ENCODE data around the gene HMOX1. TPM values are rescaled to one million over a fixed set of nuclear protein-coding genes. Genes with fewer than 3 reads are reported as not detected.

Gene HMOX1
- total and polyA plus RNA-seq, 12 donors = 1.6 to 68.0 (median 4.2) TPM

- Histone ChIP-seq H3K36me3 (peaks cover 0 to 91% (median 53%) of the 10 kb centered on the region in 9 donors), H3K27ac (no peak overlapping the region), H3K9me3 (no peaks in the 10 kb centered on the region), H3K4me3 (no peak overlapping the region), H3K4me1 (no peaks in the 10 kb centered on the region), H3K27me3 (no peaks in the 10 kb centered on the region)
- intact Hi-C loops (cut with DNase I) = no loop called here
- DNase-seq (no peak), ATAC-seq (no peak)
- no peak for TF ChIP-seq CTCF (IDR thresholded peaks at IDR 0.05)
- 94 to 97% methylated on average over 4 of the region's 4 CpGs for WGBS, 2 donors
Observed at GRCh38 chr22:35342390-35342789, 38.5 kb upstream of the HMOX1 start.

- intact Hi-C loops (cut with DNase I) = no loop called here
- no peak overlapping the region for H3K27ac ChIP-seq
- H3K27me3 ChIP-seq = no peaks in the 10 kb centered on the region
- ATAC-seq = no peak
- peaks cover 0 to 91% (median 43%) of the 10 kb centered on the region in 9 donors for H3K36me3 ChIP-seq
- no peaks in the 10 kb centered on the region for H3K9me3 ChIP-seq
- no peak for DNase-seq
- WGBS, 2 donors = 96 to 97% methylated on average over 26 of the region's 26 CpGs
- TF ChIP-seq CTCF (IDR thresholded peaks at IDR 0.05) = no peak
- H3K4me3 ChIP-seq = no peak overlapping the region
- no peaks in the 10 kb centered on the region for H3K4me1 ChIP-seq
Observed at GRCh38 chr22:35343664-35344550, 37.0 kb upstream of the HMOX1 start.

DNA sequence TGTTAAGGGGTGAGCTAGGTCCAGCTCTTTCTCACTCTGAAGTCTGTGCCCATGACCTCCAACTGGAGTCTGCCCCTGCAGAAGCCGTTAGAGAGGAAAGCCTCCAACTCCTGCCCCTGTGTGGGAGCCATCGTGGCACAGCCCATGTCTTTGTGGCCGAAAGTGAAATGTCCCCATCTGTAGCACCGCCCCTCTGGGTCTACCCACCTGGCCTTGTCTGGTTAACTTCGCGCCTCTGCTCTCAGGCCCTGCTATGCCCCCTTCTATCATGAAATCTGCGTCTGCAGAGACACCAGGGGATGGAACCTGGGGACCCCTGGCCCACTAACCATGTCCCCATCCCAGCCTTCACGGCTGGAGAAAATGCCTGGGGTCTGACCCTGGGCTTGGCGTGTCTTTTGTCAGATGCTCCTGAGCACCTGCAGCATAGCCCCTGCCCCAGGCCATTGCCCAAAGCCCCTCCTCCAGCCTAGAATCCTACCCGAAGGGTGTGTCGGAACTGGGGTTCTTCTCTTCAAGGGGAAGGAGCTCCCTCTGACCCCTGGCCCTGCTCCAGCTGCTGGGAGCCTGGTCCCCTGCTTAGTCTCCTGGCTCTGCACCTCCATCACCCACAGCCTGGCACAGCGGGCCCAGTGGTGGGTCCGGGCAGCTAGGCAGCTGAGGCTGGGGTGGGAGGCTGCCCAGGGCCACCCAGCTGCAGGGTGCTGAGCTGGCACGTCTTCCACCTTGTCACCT, 35.8 kb upstream of the HMOX1 start:
- TF ChIP-seq CTCF (IDR thresholded peaks at IDR 0.05) = no peak
- Histone ChIP-seq H3K27ac (no peak overlapping the region), H3K4me1 (peaks cover 0 to 12% (median 4%) of the 10 kb centered on the region in 9 donors), H3K27me3 (no peaks in the 10 kb centered on the region), H3K4me3 (no peak overlapping the region), H3K36me3 (peaks cover 0 to 80% (median 37%) of the 10 kb centered on the region in 9 donors), H3K9me3 (no peaks in the 10 kb centered on the region)
- no peak for DNase-seq
- intact Hi-C loops (cut with DNase I) = loop anchor here in 1 of 10 donors (5.0 kb wide), 1 partner anchor 237 kb away; no protein-coding TSS in a partner anchor
- no peak for ATAC-seq
- WGBS, 2 donors = 93 to 94% methylated on average over 14 of the region's 14 CpGs

DNA sequence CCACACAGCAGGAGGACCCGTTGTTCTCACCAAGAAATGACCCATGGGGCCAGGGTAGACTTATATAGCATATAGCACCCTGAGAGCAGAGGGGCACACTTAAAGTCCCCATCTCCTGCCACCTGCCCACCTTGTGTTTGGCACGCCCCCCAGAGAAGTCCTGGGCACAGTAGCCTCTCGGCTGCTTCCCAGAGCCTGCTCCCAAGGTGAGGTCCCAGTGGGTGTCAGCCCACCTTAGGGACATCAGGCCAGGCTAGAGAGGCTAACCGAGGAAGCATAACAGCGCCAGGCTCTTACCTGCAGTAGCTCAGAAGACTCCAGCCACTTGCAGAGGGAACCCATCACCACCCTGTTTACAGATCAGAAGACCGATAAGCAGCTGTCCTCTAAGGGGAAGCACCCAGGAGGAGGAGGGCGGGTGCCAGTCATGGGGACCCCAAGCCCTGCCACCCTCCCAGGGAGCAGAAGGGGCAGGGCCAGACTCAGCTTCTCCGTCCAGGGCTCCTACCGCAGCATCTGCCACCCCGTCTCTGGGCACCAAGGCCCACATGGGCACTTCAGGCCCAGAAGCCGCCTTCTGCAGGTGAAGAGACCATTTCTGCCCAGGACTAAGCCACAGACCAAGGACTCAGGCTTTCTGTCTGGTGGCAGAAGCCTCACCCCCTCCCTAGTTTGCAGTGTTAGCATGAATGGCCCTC, 34.9 kb upstream of the HMOX1 start:
- ATAC-seq = no peak
- no peak for TF ChIP-seq CTCF (IDR thresholded peaks at IDR 0.05)
- Histone ChIP-seq H3K4me3 (no peak overlapping the region), H3K27me3 (no peaks in the 10 kb centered on the region), H3K9me3 (no peaks in the 10 kb centered on the region), H3K27ac (no peak overlapping the region), H3K4me1 (peaks cover 0 to 19% (median 9%) of the 10 kb centered on the region in 9 donors), H3K36me3 (peaks cover 0 to 71% (median 34%) of the 10 kb centered on the region in 9 donors)
- 96 to 97% methylated on average over 11 of the region's 11 CpGs for WGBS, 2 donors
- intact Hi-C loops (cut with DNase I) = loop anchor here in 1 of 10 donors (5.0 kb wide), 1 partner anchor 236 kb away; no protein-coding TSS in a partner anchor
- DNase-seq = no peak

Data from heart right ventricle (tissue), 16 donors.